GM18870 (cell line): ENCODE results near the gene PSMB1.

Experiments
- ATAC-seq: cut with Tn5 transposase; IDR thresholded peaks from one replicate; pipeline ENCODE4 v1.9.1; 2021; ENCODE audit warnings: moderate library complexity; ENCODE audit not compliant: unreplicated experiment

PSMB1 gene

DNA sequence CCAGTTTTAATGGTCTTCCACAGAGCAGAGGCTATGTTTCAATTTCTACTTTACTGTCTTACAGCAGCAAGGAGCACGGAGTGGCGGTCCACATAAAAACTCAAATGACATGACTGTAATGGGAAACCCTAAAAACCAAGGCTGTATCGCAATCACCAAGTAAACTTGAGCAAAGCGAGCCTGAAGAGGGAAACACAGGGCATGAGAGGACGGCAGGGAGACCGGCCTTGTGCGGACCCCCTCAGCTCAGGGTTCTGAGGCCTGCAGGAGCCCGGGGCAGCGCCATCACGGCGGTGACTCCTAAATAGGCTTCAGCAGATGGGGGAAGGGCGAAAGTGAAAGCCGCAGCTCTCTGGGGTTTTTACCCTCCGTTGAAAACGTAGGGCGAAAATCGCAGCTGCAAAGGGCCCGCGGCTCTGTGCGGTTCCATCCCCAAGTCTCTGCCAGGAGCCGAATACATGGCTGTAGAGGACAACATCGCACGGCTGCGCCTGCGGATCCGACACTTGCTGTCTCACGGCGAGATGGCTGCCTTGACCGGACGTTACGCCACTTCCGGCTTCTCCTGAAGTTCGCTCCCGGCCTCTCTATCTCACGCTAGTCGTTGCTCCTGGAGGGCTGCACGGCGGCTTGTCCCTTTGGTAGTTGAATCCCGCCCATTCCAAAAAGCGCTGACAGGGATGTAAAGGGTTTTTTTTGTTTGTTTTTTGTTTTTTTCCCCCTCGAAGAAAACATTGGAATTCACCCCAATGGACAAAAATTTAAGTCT is at the start of gene PSMB1:
TSS of gene PSMB1 (minus strand) at position 543 of the 769 bp plus-strand sequence. CDS start at position 478, 65 bp downstream.
- peak; percentile 34 for ATAC-seq

DNA sequence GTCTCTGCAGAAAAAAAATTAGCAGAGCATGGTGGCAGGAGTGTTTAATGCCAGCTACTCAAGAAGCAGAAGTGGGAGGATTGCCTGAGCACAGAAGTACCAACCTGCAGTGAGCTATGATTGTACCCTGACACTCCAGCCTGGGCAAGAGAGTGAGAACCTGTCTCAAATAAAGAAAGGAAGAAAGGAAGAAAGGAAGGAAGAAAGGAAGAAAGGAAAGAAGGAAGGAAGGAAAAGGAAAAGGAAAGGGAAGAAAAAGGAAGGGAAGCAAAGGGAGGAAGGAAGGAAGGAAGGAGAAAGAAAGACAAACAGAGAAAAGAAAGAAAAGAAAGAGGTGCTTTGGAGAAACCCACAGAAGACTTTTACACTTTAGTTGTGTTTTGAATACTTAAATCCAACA is 44.2 kb upstream of the PSMB1 start:
- no peak for ATAC-seq

DNA sequence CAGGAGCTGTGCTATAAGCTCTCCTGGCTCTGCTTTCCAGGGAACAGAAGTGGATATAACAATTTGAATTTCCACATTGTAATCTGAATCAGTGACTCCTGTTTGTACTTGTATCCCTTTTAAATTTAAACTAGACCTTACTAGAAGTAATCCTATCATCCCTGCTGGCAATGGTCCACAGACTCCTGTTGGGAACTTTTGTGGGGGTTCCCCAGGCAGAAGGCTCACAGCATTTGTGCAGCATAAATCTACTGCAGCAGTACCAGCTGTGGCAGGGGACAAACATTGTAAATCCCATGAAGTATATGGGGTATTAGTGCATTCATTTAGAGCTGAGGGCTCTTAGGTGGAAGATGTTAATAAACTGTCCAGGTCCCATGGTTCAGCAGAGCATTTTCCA is 43.3 kb upstream of the PSMB1 start:
- no peak for ATAC-seq

DNA sequence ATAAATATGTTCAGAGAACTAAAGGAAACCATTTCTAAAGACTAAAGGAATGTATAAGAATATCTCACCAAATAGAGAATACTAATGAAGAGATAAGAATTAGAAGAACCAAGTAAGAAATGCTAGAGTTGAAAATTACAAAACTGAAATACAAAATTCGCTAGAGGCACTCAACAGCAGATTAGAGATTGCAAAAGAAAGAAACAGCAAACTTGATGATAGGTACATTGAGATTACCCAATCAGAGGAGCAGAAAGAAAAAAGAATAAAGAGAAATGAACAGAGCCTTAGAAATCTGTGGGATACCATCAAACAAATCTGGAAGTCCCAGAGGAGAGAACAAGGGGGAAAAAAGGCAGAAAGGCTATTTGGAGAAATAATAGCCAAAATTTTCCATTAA is 37.6 kb upstream of the PSMB1 start:
- ATAC-seq: no peak

DNA sequence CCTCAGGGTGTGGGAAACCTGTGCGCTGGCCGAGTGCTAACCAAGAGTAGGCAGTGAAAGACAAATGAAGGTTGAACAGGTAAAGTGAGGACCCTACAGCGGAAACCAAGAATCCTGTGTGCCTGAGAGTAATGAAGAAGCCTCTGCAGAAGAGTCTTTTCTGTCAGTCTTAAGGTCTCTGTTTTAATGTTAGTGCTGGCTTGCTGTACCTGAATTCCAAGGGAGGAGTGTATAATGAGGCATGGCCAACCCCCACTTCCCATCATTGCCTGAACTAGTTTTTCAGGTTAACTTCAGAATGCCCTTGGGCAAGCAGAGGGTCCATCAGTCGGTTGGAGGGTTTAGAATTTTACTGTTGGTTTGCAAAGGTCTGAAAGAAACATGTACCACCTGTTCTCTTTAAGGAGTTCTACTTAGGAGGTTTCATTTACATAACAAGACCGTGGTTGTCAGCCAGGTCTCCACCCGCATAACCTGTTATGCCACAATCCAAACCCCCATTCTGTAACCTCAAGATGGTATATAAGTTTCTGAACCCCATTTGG is 31.9 kb upstream of the PSMB1 start:
- ATAC-seq: peak; percentile 38

DNA sequence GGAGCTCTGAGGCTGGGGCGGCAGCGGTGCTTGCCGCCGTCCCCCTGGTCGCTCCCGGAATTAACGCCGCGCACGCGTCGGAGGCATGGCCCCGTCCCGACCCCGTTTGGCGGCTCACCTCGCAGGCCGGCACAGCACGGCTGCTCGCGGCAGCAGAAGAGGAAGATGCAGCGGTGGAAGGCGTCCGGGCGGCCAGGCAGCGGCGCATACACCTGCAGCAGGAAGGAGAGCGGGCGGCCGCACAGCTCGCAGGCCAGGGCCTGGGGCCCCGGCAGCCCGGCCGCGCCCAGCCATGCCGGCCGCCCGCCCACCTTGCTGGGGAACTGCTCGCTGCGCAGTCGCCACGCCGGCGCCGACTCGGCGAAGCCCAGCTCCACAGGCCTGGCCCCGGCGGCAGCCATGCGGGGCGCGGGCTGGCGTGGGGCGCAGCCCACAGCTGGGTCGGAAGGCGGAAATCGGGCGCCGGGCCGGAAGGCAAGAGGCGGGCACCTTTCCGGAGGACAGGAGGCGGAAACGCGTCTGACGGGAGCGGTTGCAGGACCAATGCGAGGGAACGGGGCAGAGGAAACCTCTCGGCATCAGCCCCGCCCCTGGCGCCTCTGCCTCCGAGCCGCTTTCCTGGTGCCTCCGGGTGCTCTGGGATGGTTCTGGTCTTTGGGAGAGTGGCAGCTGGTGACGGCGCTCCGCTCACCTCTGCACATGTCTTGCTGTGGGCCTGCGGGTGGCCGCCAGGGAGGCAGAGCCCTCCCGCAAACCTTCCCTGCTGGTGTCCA is 31.3 kb upstream of the PSMB1 start, which contains the start of gene PDCD2:
TSS of gene PDCD2 (minus strand) at position 457 of the 773 bp plus-strand sequence. CDS start at position 401, 56 bp downstream.
- ATAC-seq: peak; percentile 94

DNA sequence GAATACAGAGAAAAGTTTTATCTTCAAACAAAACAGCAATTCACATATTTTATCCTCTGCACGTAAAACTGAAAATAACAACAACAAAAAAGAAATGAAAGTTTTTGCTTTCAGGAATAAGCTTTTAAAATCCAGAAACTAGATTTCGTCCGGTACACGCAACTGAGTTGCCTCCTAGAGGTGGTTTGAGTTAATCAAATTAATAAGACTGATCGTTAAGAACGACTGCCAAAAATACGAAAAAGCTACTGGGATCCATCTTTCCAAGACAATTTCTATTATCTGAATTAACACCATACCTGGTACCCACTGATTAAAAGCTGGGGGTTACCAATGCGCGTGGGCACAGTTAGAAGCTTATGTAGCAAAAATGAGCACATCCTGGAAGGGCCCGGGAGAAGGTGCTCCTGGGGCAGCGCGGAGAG is 30.7 kb upstream of the PSMB1 start:
- no peak for ATAC-seq

DNA sequence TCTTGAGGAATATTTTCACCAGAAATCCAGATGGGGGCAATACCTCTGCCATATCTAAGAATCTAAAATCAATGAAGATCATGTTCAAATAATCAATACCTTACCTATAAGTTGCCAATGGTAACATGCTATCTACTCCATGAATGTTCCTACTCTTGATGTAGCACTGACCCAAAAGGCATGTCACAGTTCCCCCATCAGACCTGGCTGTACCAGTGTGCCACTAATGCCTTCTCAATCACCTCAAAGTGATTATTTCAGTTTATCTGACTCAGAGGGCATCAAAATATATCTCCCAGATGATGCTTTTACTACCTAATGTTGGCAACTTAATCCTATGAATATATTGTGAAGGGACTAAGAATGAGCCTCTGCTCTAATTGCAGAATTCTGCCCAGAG is 25.8 kb upstream of the PSMB1 start:
- ATAC-seq: no peak

DNA sequence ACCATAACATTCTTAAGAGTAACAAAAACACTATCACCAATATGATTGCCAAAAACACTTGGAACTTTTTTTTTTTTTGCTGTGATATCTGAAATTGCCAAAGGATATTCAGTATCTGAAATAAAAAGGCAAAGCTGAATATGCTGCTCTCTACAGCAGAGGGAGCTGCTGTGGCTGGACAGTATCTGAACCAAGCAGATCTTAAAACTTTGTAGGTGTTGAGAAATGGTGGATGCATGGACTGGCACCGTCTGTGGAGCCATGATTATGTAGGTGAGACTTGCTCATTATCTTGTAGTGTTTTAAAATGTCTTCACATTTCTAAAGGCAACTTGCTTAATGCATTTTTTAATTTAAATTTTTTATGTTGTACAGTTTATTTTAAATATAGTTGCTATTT is 22.1 kb upstream of the PSMB1 start:
- no peak for ATAC-seq

DNA sequence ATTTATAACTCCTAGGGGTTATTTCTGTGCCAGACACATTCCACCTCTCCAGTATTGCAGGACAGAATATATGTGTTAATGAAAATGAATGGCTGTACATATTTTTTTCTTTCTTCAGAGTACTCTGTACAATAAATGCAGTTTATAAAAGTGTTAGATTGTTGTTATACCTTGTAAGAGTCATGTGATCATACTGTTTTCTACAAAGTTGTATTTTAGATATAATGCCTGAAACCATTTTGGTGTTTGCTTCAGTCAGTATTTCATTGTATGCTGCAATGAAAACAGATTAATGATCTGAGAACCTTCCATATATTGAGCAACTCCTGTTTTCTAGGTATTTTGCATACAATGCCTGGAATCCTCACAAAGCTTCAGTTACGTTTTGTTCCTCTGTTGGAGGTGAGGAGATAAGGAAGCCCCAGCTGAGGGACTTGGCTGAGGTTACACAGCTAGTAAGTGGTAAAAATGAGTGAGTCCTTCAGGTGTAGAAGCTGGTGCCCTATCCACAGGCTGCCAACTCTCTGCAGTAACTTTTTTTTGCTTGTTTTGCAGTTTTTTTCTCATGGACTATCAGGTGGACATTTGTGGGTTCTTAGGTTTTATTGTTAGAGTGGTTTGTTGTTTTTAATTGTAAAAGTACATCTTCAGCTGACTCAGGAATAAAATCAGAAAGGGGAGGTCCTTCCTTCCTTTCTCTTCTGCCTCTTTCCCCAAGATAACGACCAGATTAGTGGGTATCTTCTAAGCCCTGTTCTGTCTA is 19.8 kb upstream of the PSMB1 start:
- ATAC-seq: no peak

DNA sequence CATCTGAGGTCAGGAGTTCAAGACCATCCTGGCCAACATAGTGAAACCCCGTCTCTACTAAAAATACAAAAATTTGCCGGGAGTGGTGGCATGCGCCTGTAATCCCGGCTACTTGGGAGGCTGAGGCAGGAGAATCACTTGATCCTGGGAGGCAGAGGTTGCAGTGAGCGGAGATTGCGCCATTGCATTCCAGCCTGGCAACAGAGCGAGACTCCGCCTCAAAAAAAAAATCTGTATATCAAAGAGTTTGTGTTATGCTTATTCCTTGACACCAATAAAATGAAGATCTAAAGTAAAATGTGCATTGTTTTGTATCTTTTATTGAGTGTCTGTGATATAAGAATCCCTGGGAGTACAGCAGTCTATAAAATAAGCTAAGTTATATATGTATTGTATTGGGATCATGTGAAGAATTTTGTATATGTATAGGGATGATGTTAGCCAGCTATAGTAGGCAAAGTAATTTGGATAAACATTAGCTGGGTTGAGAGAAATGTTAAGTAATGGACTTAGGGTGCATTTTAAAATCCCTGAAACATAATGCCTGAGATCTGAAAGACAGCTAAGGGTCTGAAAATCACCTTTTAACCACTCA is 11.9 kb upstream of the PSMB1 start:
- no peak for ATAC-seq

DNA sequence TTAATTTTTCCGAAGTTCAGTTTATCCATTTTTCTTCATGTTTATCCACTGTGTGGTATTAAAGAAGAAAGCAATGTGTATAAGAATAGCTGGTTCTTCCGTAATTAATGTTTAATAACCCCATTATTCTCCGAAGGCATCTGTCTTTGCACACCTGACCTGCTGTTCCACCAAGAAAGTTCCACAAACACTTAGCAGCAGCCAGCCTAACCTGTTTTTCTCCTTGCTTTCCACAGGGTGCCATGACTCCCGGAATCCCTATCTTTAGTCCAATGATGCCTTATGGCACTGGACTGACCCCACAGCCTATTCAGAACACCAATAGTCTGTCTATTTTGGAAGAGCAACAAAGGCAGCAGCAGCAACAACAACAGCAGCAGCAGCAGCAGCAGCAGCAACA is 8.4 kb upstream of the PSMB1 start:
- ATAC-seq: no peak

DNA sequence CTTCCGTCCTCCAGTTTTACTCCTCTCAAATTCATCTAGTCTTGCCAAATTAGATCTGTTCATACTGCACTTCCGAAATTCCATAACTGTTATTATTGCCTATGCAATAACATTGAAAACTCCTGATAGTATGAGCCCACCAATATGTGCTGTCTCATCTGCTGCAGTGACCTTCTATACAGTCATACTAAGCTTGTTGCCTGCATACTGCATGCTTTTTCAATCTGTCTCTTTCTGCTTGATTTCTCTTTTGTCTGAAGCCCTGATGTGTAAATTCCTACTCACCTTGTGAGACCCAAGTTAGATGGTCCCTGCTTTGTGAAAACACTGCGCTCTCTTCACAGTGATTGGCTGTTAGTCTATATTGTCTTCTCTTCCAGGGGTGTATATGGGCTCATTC is 2.2 kb upstream of the PSMB1 start:
- ATAC-seq: no peak

DNA sequence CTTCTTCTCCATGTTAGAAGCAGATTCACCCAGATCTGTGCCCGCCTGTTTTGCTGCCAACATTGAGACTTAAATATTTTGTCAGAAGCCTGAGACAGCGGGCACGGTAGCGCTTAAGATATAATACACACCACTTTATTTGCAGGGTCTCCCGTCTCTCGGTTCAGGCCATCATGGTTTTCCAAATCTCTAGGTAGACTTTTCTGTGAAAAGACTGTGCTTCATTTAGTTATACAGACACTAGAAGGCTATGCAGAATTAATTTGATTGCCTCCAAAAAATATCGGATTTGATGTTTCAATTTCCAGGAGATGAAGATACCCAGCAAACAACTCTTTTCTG is 1.7 kb upstream of the PSMB1 start:
- ATAC-seq: no peak

DNA sequence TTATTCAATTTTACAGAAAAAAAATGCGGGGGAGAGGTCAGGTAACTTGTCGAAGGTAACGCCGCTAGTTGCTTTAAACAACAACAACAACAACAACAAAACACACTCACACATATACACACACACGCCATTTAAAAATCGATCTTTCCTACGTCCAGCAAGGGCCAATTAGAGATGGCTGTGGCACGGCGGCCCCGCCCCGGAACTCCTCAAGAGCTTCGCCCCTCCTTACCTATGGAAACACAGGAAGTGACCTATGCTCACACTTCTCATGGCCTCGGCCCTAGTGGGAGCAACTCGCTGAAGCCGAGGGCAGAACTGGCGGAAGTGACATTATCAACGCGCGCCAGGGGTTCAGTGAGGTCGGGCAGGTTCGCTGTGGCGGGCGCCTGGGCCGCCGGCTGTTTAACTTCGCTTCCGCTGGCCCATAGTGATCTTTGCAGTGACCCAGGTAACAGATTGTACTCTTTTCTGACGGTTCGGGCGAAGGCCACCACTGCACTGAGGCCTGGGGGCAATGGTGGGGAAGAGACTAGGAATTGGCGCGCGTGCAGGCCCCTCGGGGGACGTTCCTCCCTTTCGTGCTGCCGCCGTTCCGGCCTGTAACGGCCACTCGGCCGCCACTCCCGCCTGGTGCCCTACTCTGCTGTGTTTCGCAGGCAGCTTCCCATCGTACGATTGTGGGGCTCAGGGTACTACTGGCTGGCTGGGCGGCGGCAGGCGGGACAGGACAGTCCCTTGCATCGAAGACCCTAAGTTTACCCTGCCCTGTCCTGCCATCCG is 1.1 kb upstream of the PSMB1 start, which contains the start of gene TBP:
TSS of gene TBP (plus strand) at position 357 of the 783 bp plus-strand sequence. CDS start 2,661 bp downstream, outside the sequence.
- peak; percentile 98 for ATAC-seq

DNA sequence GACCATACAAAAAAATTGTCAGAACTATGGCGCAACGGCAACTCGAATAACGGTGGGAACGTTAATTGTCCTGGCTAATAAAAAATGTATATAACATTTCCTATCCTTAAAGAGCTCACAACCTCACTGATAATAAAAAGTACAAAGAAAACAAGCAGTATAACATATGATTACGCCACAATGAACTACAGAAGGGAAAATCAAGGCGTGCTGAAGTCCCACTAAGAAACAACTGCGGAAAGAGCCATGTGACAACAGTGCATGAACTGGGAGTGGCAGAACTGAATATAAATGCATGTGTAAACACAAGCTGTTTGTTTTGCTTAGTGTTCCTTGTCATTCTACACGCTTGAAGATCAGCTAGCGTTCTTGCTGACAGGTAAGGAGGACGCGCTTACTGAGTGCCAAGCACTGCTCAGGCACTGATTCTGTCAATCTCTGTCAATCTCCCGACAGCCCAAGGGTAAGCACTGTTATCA is 466 bp upstream of the PSMB1 start:
- peak; percentile 27 for ATAC-seq

DNA sequence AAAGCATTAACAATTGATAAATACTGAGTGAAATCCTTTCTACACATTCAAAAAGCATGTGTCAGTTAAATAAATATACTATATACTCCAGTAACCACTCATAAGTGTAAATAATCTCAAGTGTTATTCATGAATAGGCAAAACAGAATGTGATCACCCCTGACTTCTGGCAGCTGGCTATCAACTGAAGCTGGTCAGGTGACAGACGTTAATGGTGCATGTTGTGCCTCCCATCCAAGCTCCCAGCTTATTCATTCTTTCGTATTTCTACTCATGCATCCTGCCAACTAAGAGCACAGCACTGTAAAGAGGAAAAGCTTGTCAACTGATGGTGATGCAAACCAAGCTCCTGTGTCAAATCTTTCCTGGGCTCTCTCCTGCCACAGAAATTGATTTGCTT is 7.7 kb downstream of the PSMB1 start:
- ATAC-seq: no peak

DNA sequence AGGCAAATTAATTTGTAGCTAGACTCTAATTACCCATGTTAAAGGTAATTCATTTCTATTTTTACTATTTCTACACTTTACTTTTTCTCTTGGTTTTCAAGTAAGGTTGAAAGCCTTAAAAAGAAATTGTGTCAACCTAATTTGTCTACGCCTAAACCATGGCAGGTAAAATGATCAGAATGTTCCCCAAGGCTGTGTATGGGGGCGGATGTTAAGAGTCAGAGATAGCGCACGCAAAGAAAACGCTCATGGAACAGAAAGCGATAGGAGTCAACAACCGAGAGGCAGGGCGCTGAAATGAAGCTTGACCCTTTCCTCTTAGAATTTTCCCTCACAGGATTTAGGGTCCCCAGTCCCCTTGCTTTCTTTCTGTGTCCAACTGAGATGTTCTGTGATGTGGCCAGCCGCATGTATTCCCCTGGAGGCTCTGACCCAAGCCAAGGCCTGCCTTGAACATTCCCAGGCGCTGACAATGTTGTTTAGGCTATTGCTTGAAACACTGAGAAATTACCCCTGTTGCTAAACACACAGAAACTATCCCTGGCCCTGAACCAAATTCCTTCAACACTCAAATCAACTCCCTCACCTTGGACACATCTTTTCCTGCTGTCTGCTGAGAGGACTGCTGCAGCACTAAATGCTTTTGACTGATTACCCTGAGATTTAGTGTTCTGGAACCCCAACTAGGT is 10.9 kb downstream of the PSMB1 start:
- no peak for ATAC-seq

DNA sequence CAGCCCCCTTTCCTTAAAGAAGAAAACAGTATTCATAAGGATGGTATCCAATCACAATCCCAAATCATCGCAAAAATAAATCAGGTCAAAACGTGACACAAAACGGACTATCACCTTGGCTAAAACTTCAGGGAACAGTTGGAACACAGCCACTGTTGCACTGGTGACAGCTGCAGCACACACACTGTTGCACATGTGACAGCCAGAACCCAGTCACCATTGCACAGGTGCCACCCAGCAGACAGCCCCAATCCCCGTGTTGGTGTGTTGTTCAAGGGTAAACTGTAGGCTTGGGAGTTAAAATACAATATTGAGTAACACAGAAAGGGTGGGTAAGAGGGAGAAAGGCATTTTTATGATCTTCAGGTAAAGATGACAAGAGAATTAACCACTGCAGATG is 15.8 kb downstream of the PSMB1 start:
- no peak for ATAC-seq
